GM12801 (cell line): ENCODE measurements around the gene IDI1.

ENCODE experiments used
- CTCF ChIP-seq: IDR thresholded peaks from one replicate; pipeline ENCODE4 v1.5.1; 2011; ENCODE audit warnings: control low read depth; ENCODE audit not compliant: insufficient read length; ENCODE audit errors: extremely low read depth

The IDI1 gene

GRCh38 chr10:1048732-1049424 lies at the start of gene IDI1:
Gene IDI1 (minus strand): TSS chr10:1049119. CDS start chr10:1049003, 116 bp downstream.
- TF ChIP-seq CTCF = no peak

GRCh38 chr10:1097436-1097835 lies 48.5 kb upstream of the IDI1 start:
- TF ChIP-seq CTCF = no peak

GRCh38 chr10:1096287-1096889 lies 47.5 kb upstream of the IDI1 start:
- TF ChIP-seq CTCF = no peak

GRCh38 chr10:1095498-1095897 lies 46.6 kb upstream of the IDI1 start:
- no peak for TF ChIP-seq CTCF

- no peak for TF ChIP-seq CTCF
These were observed 45.5 kb upstream of the IDI1 start for GRCh38 chr10:1094112-1095057.

- TF ChIP-seq CTCF = no peak
These were observed 44.8 kb upstream of the IDI1 start for GRCh38 chr10:1093696-1094095.

GRCh38 chr10:1090696-1091095 lies 41.8 kb upstream of the IDI1 start:
- no peak for TF ChIP-seq CTCF
